A673 (cell line): ENCODE measurements around the gene CT83. TPM values are rescaled to one million over a fixed set of nuclear protein-coding genes. Genes with fewer than 3 reads are reported as not detected.

Experiments
- BruUV-seq: library from RNA; stranded (reverse); fragments of 400-500 nt; replicated peaks from 2 replicates; lab custom pipeline; 2021; lab: Mats Ljungman, UMichigan
- CTCF ChIA-PET: fragments of 300-600 bp; sonication (Branson Sonifier 250); formaldehyde crosslinking; loops from one replicate; lab custom pipeline; 2022; ENCODE audit warnings: antibody characterized with exemption; lab: Charles Lee
- POLR2A ChIA-PET: fragments of 300-600 bp; sonication (Branson Sonifier 250); formaldehyde crosslinking; loops from one replicate; lab custom pipeline; 2022; ENCODE audit warnings: antibody characterized with exemption; ENCODE audit not compliant: low non-redundant PET; lab: Charles Lee
- DNase-seq: peaks from one replicate; pipeline ENCODE4 v3.0.0-alpha.2; 2015; ENCODE audit warnings: low spot score
- H3K27ac ChIP-seq: fragments of 200-600 bp; sonication (generic); 2 replicates; pipeline ENCODE4 v1.5.1; 2016; ENCODE audit warnings: mixed run types, low read depth, mild to moderate bottlenecking, mixed read lengths, antibody characterized with exemption, low read length; ENCODE audit not compliant: poor library complexity, severe bottlenecking
- H3K27me3 ChIP-seq: fragments of 200-600 bp; sonication (generic); replicated peaks from 2 replicates; pipeline ENCODE4 v1.6.1; 2017; ENCODE audit warnings: mixed run types, low read depth, mild to moderate bottlenecking, mixed read lengths, antibody characterized with exemption, low read length; ENCODE audit not compliant: insufficient read depth, poor library complexity
- H3K36me3 ChIP-seq: fragments of 200-600 bp; sonication (generic); 2 replicates; pipeline ENCODE4 v1.6.1; 2016; ENCODE audit warnings: mixed run types, mild to moderate bottlenecking, mixed read lengths, antibody characterized with exemption, low read length; ENCODE audit not compliant: insufficient read depth, poor library complexity, severe bottlenecking
- H3K4me1 ChIP-seq: fragments of 200-600 bp; sonication (generic); 2 replicates; pipeline ENCODE4 v1.6.1; 2017; ENCODE audit warnings: mixed run types, mild to moderate bottlenecking, mixed read lengths, antibody characterized with exemption, low read length; ENCODE audit not compliant: insufficient read depth, poor library complexity, severe bottlenecking
- H3K4me3 ChIP-seq: fragments of 200-600 bp; sonication (generic); 2 replicates; pipeline ENCODE4 v1.5.1; 2016; ENCODE audit warnings: low read depth, mixed run types, mild to moderate bottlenecking, mixed read lengths, low read length; ENCODE audit not compliant: poor library complexity, severe bottlenecking
- H3K9me3 ChIP-seq: fragments of 200-600 bp; sonication (generic); 2 replicates; pipeline ENCODE4 v1.6.1; 2016; ENCODE audit warnings: mixed run types, low read depth, mild to moderate bottlenecking, mixed read lengths, antibody characterized with exemption, low read length; ENCODE audit not compliant: poor library complexity, severe bottlenecking
- EZH2 ChIP-seq: fragments of 200-600 bp; sonication (generic); IDR thresholded peaks from 2 replicates; pipeline ENCODE4 v1.6.1; 2017; ENCODE audit warnings: borderline replicate concordance, low read depth, mild to moderate bottlenecking, mixed read lengths, antibody characterized with exemption, low read length; ENCODE audit not compliant: poor library complexity, severe bottlenecking
- intact Hi-C: fragments of 100-400 bp; cut with micrococcal nuclease; formaldehyde crosslinking; loops from one replicate; pipeline ENCODE4 v1.10.0; 2022; ENCODE audit not compliant: unreplicated experiment
- total RNA-seq: library from RNA; stranded (reverse); gene quantifications from 2 replicates; pipeline ENCODE4 v1.2.3, GENCODE V29; 2021
- TF ChIP-seq, protein P1 (sequence below): fragments of 300-800, 200-600 bp; sonication (generic); conservative IDR thresholded peaks from 2 replicates; pipeline ENCODE4 v1.5.1; 2017; ENCODE audit warnings: low read depth, mild to moderate bottlenecking, antibody characterized with exemption, low read length, moderate library complexity, mixed read lengths

Gene CT83
- total RNA-seq, 1 experiment from 2014 or later, result not detected

DNA sequence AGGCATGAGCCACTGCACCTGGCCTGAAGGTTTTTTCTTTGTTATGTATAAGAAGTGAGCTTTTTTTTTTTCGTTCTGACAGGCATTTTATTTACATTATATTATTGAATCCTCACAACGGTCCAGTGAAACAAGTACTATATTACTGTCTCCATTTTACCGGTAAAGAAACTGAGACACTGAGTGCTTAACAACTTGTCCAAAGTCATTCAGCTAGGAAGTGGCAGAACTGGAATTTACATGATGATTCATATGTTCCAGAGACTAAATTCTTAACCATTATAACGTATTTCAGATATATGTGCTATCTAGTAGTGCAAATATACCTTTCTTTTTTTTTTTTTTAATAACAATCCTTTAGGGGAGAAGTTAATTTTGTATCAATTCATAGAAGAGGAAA lies 44.8 kb downstream of the CT83 start:
- DNase-seq, result no peak
- Histone ChIP-seq H3K4me1 (no peaks in the 10 kb centered on the region), H3K9me3 (no peaks in the 10 kb centered on the region), H3K27me3 (peaks cover 3% of the 10 kb centered on the region), H3K4me3 (no peak overlapping the region), H3K36me3 (no peaks in the 10 kb centered on the region), H3K27ac (no peak overlapping the region)
- CTCF ChIA-PET, result no interaction called here
- no TSS peak for BruUV-seq
- TF ChIP-seq EZH2, result no peak
- TF ChIP-seq, protein P1, sequence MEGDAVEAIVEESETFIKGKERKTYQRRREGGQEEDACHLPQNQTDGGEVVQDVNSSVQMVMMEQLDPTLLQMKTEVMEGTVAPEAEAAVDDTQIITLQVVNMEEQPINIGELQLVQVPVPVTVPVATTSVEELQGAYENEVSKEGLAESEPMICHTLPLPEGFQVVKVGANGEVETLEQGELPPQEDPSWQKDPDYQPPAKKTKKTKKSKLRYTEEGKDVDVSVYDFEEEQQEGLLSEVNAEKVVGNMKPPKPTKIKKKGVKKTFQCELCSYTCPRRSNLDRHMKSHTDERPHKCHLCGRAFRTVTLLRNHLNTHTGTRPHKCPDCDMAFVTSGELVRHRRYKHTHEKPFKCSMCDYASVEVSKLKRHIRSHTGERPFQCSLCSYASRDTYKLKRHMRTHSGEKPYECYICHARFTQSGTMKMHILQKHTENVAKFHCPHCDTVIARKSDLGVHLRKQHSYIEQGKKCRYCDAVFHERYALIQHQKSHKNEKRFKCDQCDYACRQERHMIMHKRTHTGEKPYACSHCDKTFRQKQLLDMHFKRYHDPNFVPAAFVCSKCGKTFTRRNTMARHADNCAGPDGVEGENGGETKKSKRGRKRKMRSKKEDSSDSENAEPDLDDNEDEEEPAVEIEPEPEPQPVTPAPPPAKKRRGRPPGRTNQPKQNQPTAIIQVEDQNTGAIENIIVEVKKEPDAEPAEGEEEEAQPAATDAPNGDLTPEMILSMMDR, result no peak
- intact Hi-C loops, result no loop called here
- POLR2A ChIA-PET, result no interaction called here

DNA sequence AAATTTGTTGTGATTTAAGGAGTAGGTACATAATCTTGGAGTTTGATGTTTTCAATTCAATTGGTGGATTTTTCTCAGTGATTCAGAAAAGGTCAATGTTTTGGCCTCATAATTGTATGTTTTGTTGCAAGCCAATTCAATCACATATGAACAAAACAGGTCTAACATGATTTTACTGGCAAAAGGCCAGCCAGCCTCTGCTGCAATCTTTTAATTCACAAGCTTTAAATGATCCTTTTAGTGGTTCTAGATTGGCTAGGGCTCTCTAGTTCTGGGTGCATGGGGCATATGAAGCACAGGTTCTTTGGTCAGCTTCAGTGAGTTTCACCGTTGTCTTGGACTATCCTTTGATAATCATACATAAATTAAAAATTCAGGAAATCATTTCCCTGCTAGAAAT lies 45.6 kb downstream of the CT83 start:
- H3K9me3 ChIP-seq, result no peaks in the 10 kb centered on the region
- CTCF ChIA-PET, result no interaction called here
- H3K27me3 ChIP-seq, result peaks cover 3% of the 10 kb centered on the region
- intact Hi-C loops, result no loop called here
- no peak for TF ChIP-seq EZH2
- TF ChIP-seq, protein P1, result no peak
- no peak for DNase-seq
- H3K4me3 ChIP-seq, result no peak overlapping the region
- no peaks in the 10 kb centered on the region for H3K36me3 ChIP-seq
- no peak overlapping the region for H3K27ac ChIP-seq
- no peaks in the 10 kb centered on the region for H3K4me1 ChIP-seq
- POLR2A ChIA-PET, result no interaction called here
- BruUV-seq, result no TSS peak

DNA sequence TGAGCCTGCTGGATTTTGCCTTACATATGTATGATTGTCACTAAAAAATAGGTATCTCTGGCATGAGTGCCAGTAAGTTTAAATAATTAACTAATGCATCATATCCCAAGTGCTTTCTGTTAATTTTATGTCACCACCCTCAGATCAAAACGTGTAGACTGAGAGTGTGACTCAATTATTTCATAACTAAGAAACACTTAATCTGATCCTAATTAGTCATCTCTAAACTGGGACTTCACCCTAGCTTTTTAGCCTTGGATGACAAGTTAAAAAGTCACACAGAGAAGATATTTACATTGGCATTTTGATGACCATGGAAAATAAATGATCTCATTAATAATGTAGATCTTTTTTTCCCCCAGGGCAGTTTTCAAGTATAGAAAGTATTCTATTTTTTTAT lies 49.5 kb downstream of the CT83 start:
- H3K27ac ChIP-seq, result no peak overlapping the region
- H3K36me3 ChIP-seq, result no peaks in the 10 kb centered on the region
- no peak for DNase-seq
- CTCF ChIA-PET, result no interaction called here
- BruUV-seq, result no TSS peak
- peaks cover 3% of the 10 kb centered on the region for H3K27me3 ChIP-seq
- H3K4me1 ChIP-seq, result no peaks in the 10 kb centered on the region
- H3K9me3 ChIP-seq, result no peaks in the 10 kb centered on the region
- POLR2A ChIA-PET, result no interaction called here
- TF ChIP-seq, protein P1, result no peak
- TF ChIP-seq EZH2, result no peak
- intact Hi-C loops, result no loop called here
- no peak overlapping the region for H3K4me3 ChIP-seq

Other genes starting within 250 kb of the CT83 start
- not detected in 2 replicates for gene SLC6A14, start 26.4 kb downstream of the CT83 start, total RNA-seq